Measurements from ENCODE around the gene ZNF487.
"Not testable (repeated sequence)": the region's sequence is repeated elsewhere in the genome, so short reads cannot be mapped to it uniquely, and the experiment has no call there.

ZNF487 gene

GRCh38 chr10:43440463-43441134 is 3.7 kb downstream of the ZNF487 start:
- DNase-seq: no peak

GRCh38 chr10:43444323-43444722 is 7.4 kb downstream of the ZNF487 start:
- DNase-seq: no peak

- DNase-seq: no peak
These were observed 8.1 kb downstream of the ZNF487 start for GRCh38 chr10:43444897-43445466.

GRCh38 chr10:43446219-43447017 is 9.5 kb downstream of the ZNF487 start:
- not testable (repeated sequence) for DNase-seq

GRCh38 chr10:43448742-43449141 is 11.8 kb downstream of the ZNF487 start:
- DNase-seq: no peak

GRCh38 chr10:43452356-43452914 is 15.5 kb downstream of the ZNF487 start:
- no peak for DNase-seq

GRCh38 chr10:43453266-43453831 is 16.4 kb downstream of the ZNF487 start:
- no peak for DNase-seq

GRCh38 chr10:43454025-43454424 is 17.1 kb downstream of the ZNF487 start:
- not testable (repeated sequence) for DNase-seq

- not testable (repeated sequence) for DNase-seq
These were observed 19.6 kb downstream of the ZNF487 start for GRCh38 chr10:43456561-43456960.

- DNase-seq: no peak
These were observed 21.3 kb downstream of the ZNF487 start for GRCh38 chr10:43458227-43458626.

GRCh38 chr10:43461950-43462349 is 25.0 kb downstream of the ZNF487 start:
- DNase-seq: peak; percentile 86

GRCh38 chr10:43465086-43465735 is 28.3 kb downstream of the ZNF487 start:
- not testable (repeated sequence) for DNase-seq

- DNase-seq: not testable (repeated sequence)
These were observed 28.8 kb downstream of the ZNF487 start for GRCh38 chr10:43465736-43466120.

GRCh38 chr10:43471146-43471545 is 34.2 kb downstream of the ZNF487 start:
- DNase-seq: no peak

GRCh38 chr10:43471935-43472720 is 35.2 kb downstream of the ZNF487 start:
- DNase-seq: no peak

- DNase-seq: no peak
These were observed 42.4 kb downstream of the ZNF487 start for GRCh38 chr10:43479275-43479674.

GRCh38 chr10:43482319-43483078 is 45.6 kb downstream of the ZNF487 start:
- no peak for DNase-seq

GRCh38 chr10:43491855-43492254 is 54.9 kb downstream of the ZNF487 start:
- no peak for DNase-seq

- no peak for DNase-seq
These were observed 66.0 kb downstream of the ZNF487 start for GRCh38 chr10:43502931-43503330.

GRCh38 chr10:43524434-43525247 is 87.7 kb downstream of the ZNF487 start:
- no peak for DNase-seq

Data from NCI-H774 (cell line).